Right atrium auricular region (tissue), 2 donors: ENCODE results near the gene ATXN1. TPM values are rescaled to one million over a fixed set of nuclear protein-coding genes. Genes with fewer than 3 reads are reported as not detected.

Experiments used
- DNase-seq: peaks from one replicate; pipeline ENCODE4 v3.0.0-alpha.2; 2019; ENCODE audit warnings: low spot score
- H3K27ac ChIP-seq, 2 donors: fragments of 200-600 bp; sonication (generic); 1 replicate in 1 of 2; 2 replicates in 1 of 2; pipeline ENCODE4 v1.5.1; 2016 to 2019
- H3K27me3 ChIP-seq, 2 donors: fragments of 200-600 bp; sonication (generic); one replicate each; pipeline versions ENCODE4 v1.5.1 to v1.6.0; 2017 to 2019
- H3K36me3 ChIP-seq: fragments of 200-600 bp; sonication (generic); one replicate; pipeline ENCODE4 v1.5.1; 2016
- H3K4me1 ChIP-seq, 2 donors: fragments of 200-600 bp; sonication (generic); one replicate each; pipeline versions ENCODE4 v1.5.1 to v1.6.0; 2017 to 2019
- H3K4me3 ChIP-seq, 2 donors: fragments of 200-600 bp; sonication (generic); 1 replicate in 1 of 2; 2 replicates in 1 of 2; pipeline ENCODE4 v1.5.1; 2017 to 2019; ENCODE audit warnings: mild to moderate bottlenecking in 1 of 2, moderate library complexity in 1 of 2
- H3K9me3 ChIP-seq, 2 donors: fragments of 200-600 bp; sonication (generic); one replicate each; pipeline ENCODE4 v1.5.1; 2019
- CTCF ChIP-seq, 2 donors: fragments of 200-600 bp; sonication (generic); IDR thresholded peaks; one replicate each; pipeline ENCODE4 v1.5.1; 2019; ENCODE audit warnings: antibody characterized with exemption in 2 of 2
- total RNA-seq, 2 donors: library from RNA; depleted of rRNA; stranded (reverse); fragments of >200 nt; gene quantifications; one replicate each; pipeline ENCODE4 v1.1.0, GENCODE V29; 2016

The ATXN1 gene
- total RNA-seq, 2 donors from 2014 or later = 41.8 to 62.0 TPM

- peaks cover 0 to 39% of the 10 kb centered on the region in 2 donors for H3K4me1 ChIP-seq
- peaks cover 17% of the 10 kb centered on the region for H3K36me3 ChIP-seq
- no peaks in the 10 kb centered on the region for H3K9me3 ChIP-seq
- TF ChIP-seq CTCF (IDR thresholded peaks at IDR 0.05) = no peak
- no peak overlapping the region for H3K27ac ChIP-seq
- no peaks in the 10 kb centered on the region for H3K27me3 ChIP-seq
- no peak overlapping the region for H3K4me3 ChIP-seq
- DNase-seq = no peak
Observed at GRCh38 chr6:16324606-16325225, 436.5 kb downstream of the ATXN1 start.

- H3K27ac ChIP-seq = no peak overlapping the region
- H3K4me1 ChIP-seq = peaks cover 0 to 43% of the 10 kb centered on the region in 2 donors
- peaks cover 17% of the 10 kb centered on the region for H3K36me3 ChIP-seq
- H3K27me3 ChIP-seq = no peaks in the 10 kb centered on the region
- H3K4me3 ChIP-seq = no peak overlapping the region
- DNase-seq = no peak
- no peak for TF ChIP-seq CTCF (IDR thresholded peaks at IDR 0.05)
- no peaks in the 10 kb centered on the region for H3K9me3 ChIP-seq
Observed at GRCh38 chr6:16324184-16324583, 437.1 kb downstream of the ATXN1 start.

GRCh38 chr6:16322666-16323312 lies 438.5 kb downstream of the ATXN1 start:
- peak; percentile 86 for DNase-seq
- Histone ChIP-seq H3K4me3 (no peak overlapping the region), H3K27me3 (no peaks in the 10 kb centered on the region), H3K4me1 (peaks cover 0 to 57% of the 10 kb centered on the region in 2 donors), H3K9me3 (no peaks in the 10 kb centered on the region), H3K36me3 (peaks cover 17% of the 10 kb centered on the region), H3K27ac (peak overlapping the region; percentile 84 to 93)
- peak in 1 of 2 donors; percentile 15 for TF ChIP-seq CTCF (IDR thresholded peaks at IDR 0.05)

GRCh38 chr6:16321826-16322225 lies 439.4 kb downstream of the ATXN1 start:
- peaks cover 12% of the 10 kb centered on the region for H3K36me3 ChIP-seq
- H3K4me1 ChIP-seq = peaks cover 0 to 65% of the 10 kb centered on the region in 2 donors
- no peak for TF ChIP-seq CTCF (IDR thresholded peaks at IDR 0.05)
- DNase-seq = no peak
- peak overlapping the region; percentile 84 to 93 for H3K27ac ChIP-seq
- H3K4me3 ChIP-seq = no peak overlapping the region
- H3K9me3 ChIP-seq = no peaks in the 10 kb centered on the region
- no peaks in the 10 kb centered on the region for H3K27me3 ChIP-seq

GRCh38 chr6:16321341-16321710 lies 439.9 kb downstream of the ATXN1 start:
- Histone ChIP-seq H3K4me1 (peaks cover 0 to 67% of the 10 kb centered on the region in 2 donors), H3K27ac (peak overlapping the region; percentile 84 to 93), H3K4me3 (no peak overlapping the region), H3K9me3 (no peaks in the 10 kb centered on the region), H3K36me3 (peaks cover 7% of the 10 kb centered on the region), H3K27me3 (no peaks in the 10 kb centered on the region)
- no peak for TF ChIP-seq CTCF (IDR thresholded peaks at IDR 0.05)
- DNase-seq = no peak
